Esophagus squamous epithelium (tissue), 5 donors: ENCODE measurements around the gene KDM5B. TPM values are rescaled to one million over a fixed set of nuclear protein-coding genes. Genes with fewer than 3 reads are reported as not detected.

ENCODE experiments used
- DNase-seq: peaks from one replicate; lab custom pipeline; 2025; lab: John Stamatoyannopoulos, UW
- H3K27ac ChIP-seq, 4 donors: fragments of 200-600 bp; sonication (generic); one replicate each; pipeline ENCODE4 v1.5.1; 2016 to 2019; ENCODE audit warnings: mild to moderate bottlenecking in 1 of 4
- H3K27me3 ChIP-seq, 4 donors: fragments of 200-600 bp; sonication (generic); 1 replicate in 3 of 4; 2 replicates in 1 of 4; pipeline versions ENCODE4 v1.5.1 to v1.6.0; 2017 to 2021; ENCODE audit warnings: antibody characterized with exemption in 1 of 4
- H3K36me3 ChIP-seq, 3 donors: fragments of 200-600 bp; sonication (generic); one replicate each; pipeline ENCODE4 v1.5.1; 2016 to 2019
- H3K4me1 ChIP-seq, 3 donors: fragments of 200-600 bp; sonication (generic); one replicate each; pipeline ENCODE4 v1.5.1; 2017 to 2019
- H3K4me3 ChIP-seq, 4 donors: fragments of 200-600 bp; sonication (generic); 1 replicate in 3 of 4; 2 replicates in 1 of 4; pipeline ENCODE4 v1.5.1; 2016 to 2019; ENCODE audit warnings: mild to moderate bottlenecking in 2 of 4, moderate library complexity in 1 of 4
- H3K9me3 ChIP-seq, 3 donors: fragments of 200-600 bp; sonication (generic); one replicate each; pipeline ENCODE4 v1.5.1; 2016 to 2019
- CTCF ChIP-seq, 6 experiments: fragments of 450-650 bp in 4 of 6; fragments of 200-600 bp in 2 of 6; sonication (generic) in 2 of 6; IDR thresholded peaks; one replicate each; pipeline ENCODE4 v1.5.1; 2016 to 2019; ENCODE audit warnings: antibody characterized with exemption in 6 of 6, mild to moderate bottlenecking in 4 of 6, moderate library complexity in 4 of 6
- POLR2A ChIP-seq, 4 donors: fragments of 450-650 bp; IDR thresholded peaks; one replicate each; pipeline ENCODE4 v1.6.1; 2017; ENCODE audit warnings: antibody characterized with exemption in 4 of 4, mild to moderate bottlenecking in 4 of 4, moderate library complexity in 3 of 4
- WGBS, 2 donors: methylation state at CpG; one replicate each; pipeline ENCODE4 v1.1.5; 2018; 5-methylcytosine and 5-hydroxymethylcytosine counted together
- intact Hi-C: fragments of 100-400 bp; cut with DNase I; formaldehyde crosslinking; loops from one replicate; pipeline ENCODE4 v1.15.0; 2022
- total RNA-seq, 4 donors: library from RNA; depleted of rRNA; stranded (reverse); fragments of >200 nt; gene quantifications; one replicate each; pipeline ENCODE4 v1.1.0, GENCODE V29; 2016
- donor health status: DM: yes; HTN: yes; CAD: no.

Gene KDM5B
- total RNA-seq, 4 donors from 2014 or later: 41.2 to 88.9 (median 60.3) TPM

- no peak for DNase-seq
- Histone ChIP-seq H3K27ac (no peak overlapping the region), H3K36me3 (peaks cover 0 to 12% (median 0%) of the 10 kb centered on the region in 3 donors), H3K27me3 (no peaks in the 10 kb centered on the region), H3K4me1 (peaks cover 0 to 79% (median 19%) of the 10 kb centered on the region in 3 donors), H3K4me3 (no peak overlapping the region), H3K9me3 (no peaks in the 10 kb centered on the region)
- intact Hi-C loops: no loop called here
- WGBS, 2 donors: 68 to 91% methylated on average over 2 of the region's 2 CpGs
- TF ChIP-seq CTCF (IDR thresholded peaks at IDR 0.05) (no peak), POLR2A (IDR thresholded peaks at IDR 0.05) (no peak)
These were observed 6.2 kb downstream of the KDM5B start for GRCh38 chr1:202802034-202802433.

DNA sequence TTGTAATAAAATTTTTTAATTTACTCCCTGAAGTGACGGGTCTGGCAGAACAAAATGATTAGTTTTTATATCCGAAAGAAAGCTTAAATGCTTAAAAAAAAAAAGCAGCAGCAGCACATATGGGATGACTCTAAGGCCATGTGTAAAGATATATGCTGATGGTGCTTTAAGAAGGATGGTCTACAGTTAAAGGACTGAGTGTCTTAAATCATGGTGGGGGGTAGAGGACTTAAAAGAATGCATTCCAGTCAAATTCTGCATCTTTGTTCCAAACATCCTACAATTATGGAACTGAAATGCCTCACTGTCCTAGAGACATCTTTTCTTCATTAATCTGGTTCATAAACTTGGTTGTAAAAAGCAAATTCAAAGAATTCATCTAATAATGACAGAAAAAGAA, 7.0 kb downstream of the KDM5B start:
- intact Hi-C loops: no loop called here
- 75 to 95% methylated on average over 2 of the region's 2 CpGs for WGBS, 2 donors
- no peak for DNase-seq
- Histone ChIP-seq H3K4me1 (peaks cover 0 to 76% (median 19%) of the 10 kb centered on the region in 3 donors), H3K27me3 (no peaks in the 10 kb centered on the region), H3K27ac (no peak overlapping the region), H3K9me3 (no peaks in the 10 kb centered on the region), H3K36me3 (peaks cover 0 to 20% (median 0%) of the 10 kb centered on the region in 3 donors), H3K4me3 (no peak overlapping the region)
- TF ChIP-seq POLR2A (IDR thresholded peaks at IDR 0.05): no peak
- no peak for TF ChIP-seq CTCF (IDR thresholded peaks at IDR 0.05)

- no peak for DNase-seq
- H3K9me3 ChIP-seq: no peaks in the 10 kb centered on the region
- H3K27me3 ChIP-seq: no peaks in the 10 kb centered on the region
- H3K4me1 ChIP-seq: peaks cover 0 to 72% (median 15%) of the 10 kb centered on the region in 3 donors
- intact Hi-C loops: no loop called here
- H3K27ac ChIP-seq: no peak overlapping the region
- no peak overlapping the region for H3K4me3 ChIP-seq
- TF ChIP-seq POLR2A (IDR thresholded peaks at IDR 0.05) (no peak), CTCF (IDR thresholded peaks at IDR 0.05) (no peak)
- peaks cover 0 to 20% (median 0%) of the 10 kb centered on the region in 3 donors for H3K36me3 ChIP-seq
- WGBS, 2 donors: 54 to 77% methylated on average over 1 of the region's 1 CpG
These were observed 7.5 kb downstream of the KDM5B start for GRCh38 chr1:202800742-202801141.

DNA sequence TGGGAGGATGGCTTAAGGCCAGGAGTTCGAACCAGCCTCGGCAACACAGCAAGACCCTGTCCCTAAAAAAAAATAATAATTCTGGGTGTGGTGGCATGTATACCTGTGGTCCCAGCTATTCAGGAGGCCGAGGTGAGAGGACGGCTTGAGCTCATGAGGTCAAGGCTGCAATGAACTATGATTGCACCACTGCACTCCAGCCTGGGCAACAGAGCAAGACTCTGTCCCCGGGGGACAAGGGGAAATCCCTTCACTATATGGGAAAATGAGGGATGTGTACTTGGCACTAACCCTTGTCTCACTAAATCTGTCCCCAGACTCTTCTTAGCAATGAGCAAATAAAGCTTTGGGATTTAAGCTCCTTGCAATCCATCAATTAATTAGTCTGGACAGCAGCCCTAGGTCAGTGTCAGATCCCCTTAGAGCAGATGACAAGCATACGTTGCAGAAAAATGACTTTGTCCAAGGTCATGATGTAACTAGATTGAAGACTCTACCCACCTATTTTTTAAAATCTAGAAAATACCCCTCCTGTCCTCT, 9.4 kb downstream of the KDM5B start:
- intact Hi-C loops: no loop called here
- Histone ChIP-seq H3K4me3 (no peak overlapping the region), H3K27ac (no peak overlapping the region), H3K36me3 (peaks cover 0 to 20% (median 0%) of the 10 kb centered on the region in 3 donors), H3K9me3 (no peaks in the 10 kb centered on the region), H3K27me3 (no peaks in the 10 kb centered on the region), H3K4me1 (peaks cover 0 to 65% (median 12%) of the 10 kb centered on the region in 3 donors)
- TF ChIP-seq CTCF (IDR thresholded peaks at IDR 0.05) (no peak), POLR2A (IDR thresholded peaks at IDR 0.05) (no peak)
- 69 to 72% methylated on average over 3 to 6 of the region's 6 CpGs for WGBS, 2 donors
- DNase-seq: no peak

DNA sequence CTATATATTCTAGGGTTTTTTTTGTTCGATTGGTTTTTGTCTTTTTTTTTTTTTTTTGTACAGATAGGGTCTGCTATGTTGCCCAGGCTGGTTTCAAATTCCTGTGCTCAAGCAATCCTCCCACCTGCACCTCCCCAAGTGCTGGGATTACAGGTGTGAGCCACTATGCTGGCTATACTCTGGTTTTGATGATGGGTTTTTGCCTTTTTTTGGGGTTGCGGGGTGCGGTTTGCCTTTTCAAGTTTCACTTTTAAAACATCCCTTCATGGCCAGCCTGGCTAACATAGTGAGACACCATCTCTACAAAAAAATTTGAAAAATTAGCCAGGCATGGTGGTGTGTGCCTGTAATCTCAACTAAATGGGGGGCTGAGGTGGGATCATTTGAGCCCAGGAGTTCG, 10.0 kb downstream of the KDM5B start:
- peaks cover 0 to 20% (median 0%) of the 10 kb centered on the region in 3 donors for H3K36me3 ChIP-seq
- TF ChIP-seq CTCF (IDR thresholded peaks at IDR 0.05): no peak
- TF ChIP-seq POLR2A (IDR thresholded peaks at IDR 0.05): no peak
- DNase-seq: no peak
- WGBS, 2 donors: 83 to 95% methylated on average over 4 of the region's 4 CpGs
- H3K27ac ChIP-seq: no peak overlapping the region
- intact Hi-C loops: no loop called here
- H3K4me3 ChIP-seq: no peak overlapping the region
- no peaks in the 10 kb centered on the region for H3K27me3 ChIP-seq
- peaks cover 0 to 59% (median 7%) of the 10 kb centered on the region in 3 donors for H3K4me1 ChIP-seq
- H3K9me3 ChIP-seq: no peaks in the 10 kb centered on the region
